ENCODE results near the gene UBE2Q2.
"Not testable (repeated sequence)": the region's sequence is repeated elsewhere in the genome, so short reads cannot be mapped to it uniquely, and the experiment has no call there.

UBE2Q2 gene

DNA sequence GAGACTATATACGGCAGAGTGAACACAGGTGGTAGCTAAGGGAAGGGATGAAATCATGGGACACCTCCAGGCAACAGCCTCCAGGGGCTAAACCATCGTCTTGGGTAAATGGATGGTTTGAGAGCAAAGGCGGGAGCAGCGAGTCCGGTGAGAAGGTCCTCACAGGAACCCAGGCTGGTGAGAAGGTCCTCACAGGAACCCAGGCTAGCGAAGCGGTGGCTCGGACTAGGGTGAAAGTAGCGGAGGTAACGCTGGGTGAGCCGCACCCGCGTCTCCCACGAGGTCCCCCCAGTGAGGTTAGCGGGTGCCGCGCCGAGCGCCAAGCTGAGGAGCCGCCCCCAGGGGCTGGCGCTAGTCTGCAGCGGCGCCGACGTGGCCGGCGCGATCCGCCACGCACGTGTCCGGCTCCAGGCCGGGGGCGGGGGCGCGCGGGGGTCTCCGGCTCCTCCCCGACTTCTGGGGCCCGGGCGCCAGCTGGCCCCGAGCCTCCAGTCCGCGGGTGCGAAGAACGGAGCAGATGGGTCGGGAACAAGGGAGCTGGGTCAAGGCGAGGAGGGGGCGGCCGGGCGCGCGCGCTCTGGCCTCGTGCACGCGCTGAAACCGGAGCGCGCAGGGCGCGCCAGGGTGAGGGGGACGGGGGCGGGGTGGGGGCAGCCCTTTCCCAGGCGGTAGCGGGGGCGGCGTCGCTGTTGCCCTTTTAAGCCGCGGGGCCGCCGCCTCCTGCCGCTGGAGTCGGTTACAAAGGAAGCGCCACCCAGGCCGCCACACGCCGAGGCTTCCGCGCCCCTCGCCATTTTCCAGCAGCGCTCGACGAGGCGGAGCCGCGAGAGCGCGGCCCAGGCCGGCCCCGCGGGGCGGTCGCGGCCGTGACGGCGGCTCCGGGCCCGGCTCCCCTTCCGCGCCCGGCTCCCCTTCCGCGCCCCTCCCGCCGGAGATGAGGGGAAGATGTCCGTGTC lies at the start of gene UBE2Q2:
UBE2Q2 (plus strand) TSS at position 726 of the 956 bp plus-strand sequence; CDS start at position 946, 220 bp downstream.
- H3K4me3 ChIP-seq (ENCODE audit: low read depth, low read length), result peak within 1 kb of the TSS; percentile 84

- H3K4me3 ChIP-seq (ENCODE audit: low read depth, low read length), result no peak overlapping the region
These were observed 46.9 kb upstream of the UBE2Q2 start for GRCh38 chr15:75796321-75796720.

DNA sequence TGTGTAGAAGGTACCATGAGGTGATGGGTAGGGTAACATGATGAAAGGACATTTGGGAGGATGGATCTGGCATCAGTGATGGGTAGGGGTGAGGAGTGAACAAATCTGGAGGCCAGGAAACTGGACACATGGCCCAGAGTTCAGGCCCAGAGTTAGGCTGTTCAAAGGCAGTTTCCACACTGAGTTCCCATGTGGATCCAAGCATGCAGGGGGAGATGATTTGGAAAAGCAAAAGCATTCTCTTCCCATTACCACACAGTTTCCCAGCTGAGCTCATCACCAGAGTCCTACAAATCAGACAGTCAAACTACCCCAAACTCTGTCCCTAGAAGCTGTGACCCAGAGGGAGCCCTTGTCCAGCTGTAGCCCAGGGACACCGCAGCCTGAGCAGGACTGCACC lies 46.1 kb upstream of the UBE2Q2 start:
- H3K4me3 ChIP-seq (ENCODE audit: low read depth, low read length), result not testable (repeated sequence)

DNA sequence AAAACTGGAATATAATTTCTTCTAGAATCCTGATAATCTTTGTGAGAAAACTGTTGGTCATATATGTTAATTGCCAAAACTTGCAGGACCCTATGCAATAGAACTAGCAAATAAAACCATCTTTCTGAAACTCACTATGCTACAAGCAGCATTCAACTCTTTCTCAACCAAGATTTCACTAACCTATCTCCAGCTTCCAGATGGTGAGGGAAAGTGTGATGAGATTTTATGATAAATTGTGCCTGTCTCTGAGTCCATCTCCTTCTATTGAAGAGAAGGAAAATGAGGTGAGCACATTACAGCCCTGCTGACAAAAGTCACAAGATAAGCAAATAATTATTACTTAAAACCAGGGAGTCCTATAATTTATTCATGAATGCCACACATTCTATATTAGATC lies 44.1 kb upstream of the UBE2Q2 start:
- H3K4me3 ChIP-seq (ENCODE audit: low read depth, low read length), result no peak overlapping the region

GRCh38 chr15:75800409-75800808 lies 42.8 kb upstream of the UBE2Q2 start:
- H3K4me3 ChIP-seq (ENCODE audit: low read depth, low read length), result not testable (repeated sequence)

- H3K4me3 ChIP-seq (ENCODE audit: low read depth, low read length), result no peak overlapping the region
These were observed 41.2 kb upstream of the UBE2Q2 start for GRCh38 chr15:75801859-75802593.

GRCh38 chr15:75807486-75807885 lies 35.8 kb upstream of the UBE2Q2 start:
- not testable (repeated sequence) for H3K4me3 ChIP-seq (ENCODE audit: low read depth, low read length)

DNA sequence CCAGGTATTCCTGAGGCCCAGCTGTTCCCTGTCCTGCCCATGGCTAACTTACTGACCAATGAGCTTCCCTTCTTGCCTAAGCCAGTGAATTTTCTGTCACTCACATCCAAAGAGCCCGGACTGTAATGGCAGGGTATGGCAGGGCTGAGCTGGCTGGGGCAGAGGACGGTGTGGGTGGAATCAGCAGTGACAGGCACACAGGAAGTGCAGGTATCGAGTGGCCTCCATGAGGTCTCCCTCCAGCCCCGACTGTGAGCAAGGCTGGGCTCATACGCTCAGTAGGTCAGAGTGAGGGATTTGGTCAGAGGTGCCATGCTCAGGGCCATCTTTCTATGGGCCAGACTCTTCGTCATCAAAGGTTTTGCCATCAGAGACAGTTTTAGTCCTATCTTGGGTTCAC lies 35.2 kb upstream of the UBE2Q2 start:
- H3K4me3 ChIP-seq (ENCODE audit: low read depth, low read length), result not testable (repeated sequence)

DNA sequence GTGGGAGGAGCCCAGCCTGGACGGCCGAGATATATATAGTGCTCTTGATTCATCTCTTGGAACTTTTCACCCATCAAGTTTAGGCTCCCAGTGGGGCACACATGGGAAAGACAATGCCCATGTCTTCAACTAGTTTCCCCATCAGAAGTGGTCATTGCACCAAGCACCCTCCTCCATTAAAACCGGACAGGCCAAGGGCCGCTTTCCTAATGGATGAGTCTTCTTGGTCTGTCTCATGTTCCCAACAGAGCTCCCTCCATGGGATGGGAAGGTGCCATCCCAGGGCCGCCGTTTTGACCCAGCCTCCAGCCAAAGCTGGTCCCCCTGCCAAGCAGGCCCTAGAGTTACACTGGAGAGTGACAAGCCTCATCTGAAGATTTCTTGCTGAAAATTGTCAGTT lies 34.7 kb upstream of the UBE2Q2 start:
- H3K4me3 ChIP-seq (ENCODE audit: low read depth, low read length), result no peak overlapping the region

GRCh38 chr15:75809986-75810750 lies 33.1 kb upstream of the UBE2Q2 start:
- H3K4me3 ChIP-seq (ENCODE audit: low read depth, low read length), result no peak overlapping the region

GRCh38 chr15:75810874-75811498 lies 32.3 kb upstream of the UBE2Q2 start:
- H3K4me3 ChIP-seq (ENCODE audit: low read depth, low read length), result no peak overlapping the region

DNA sequence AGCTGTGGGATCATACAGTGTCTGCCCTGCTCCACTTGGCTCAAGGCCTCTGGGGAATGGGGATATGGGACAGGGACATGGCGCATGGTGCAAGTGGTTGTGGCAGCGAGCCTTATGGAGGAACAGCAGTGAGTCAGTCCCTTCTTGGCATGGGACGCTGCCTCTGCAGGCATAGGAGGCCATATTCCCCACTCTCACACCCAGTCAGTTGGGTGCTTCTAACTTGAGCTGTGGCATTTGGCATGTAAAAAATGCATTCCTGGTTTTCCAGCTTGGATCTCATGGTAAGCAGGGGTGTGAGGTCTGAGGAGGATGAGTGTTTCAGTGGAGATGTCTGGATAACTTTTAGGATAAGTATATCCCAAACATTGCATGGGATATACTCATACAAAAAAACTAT lies 31.6 kb upstream of the UBE2Q2 start:
- H3K4me3 ChIP-seq (ENCODE audit: low read depth, low read length), result no peak overlapping the region

DNA sequence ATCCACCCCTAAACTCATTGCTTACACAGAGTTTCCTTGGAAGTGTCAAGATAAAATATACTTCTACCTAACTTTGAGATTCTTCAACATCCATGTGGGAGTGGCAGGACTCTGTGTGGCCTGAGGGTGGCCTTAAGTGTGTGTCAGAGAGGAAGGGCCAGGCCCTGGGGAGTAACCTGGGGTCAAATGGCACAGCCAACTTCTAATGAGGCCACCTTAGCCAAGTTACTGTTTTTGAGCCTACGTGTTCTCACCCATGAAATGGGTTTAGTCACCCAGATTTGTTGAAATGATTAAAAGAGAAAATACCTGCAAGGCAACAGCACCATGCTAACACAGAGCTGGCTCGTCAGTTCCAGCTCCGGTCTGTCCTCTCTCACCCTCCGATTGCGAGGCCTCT lies 28.5 kb upstream of the UBE2Q2 start:
- H3K4me3 ChIP-seq (ENCODE audit: low read depth, low read length), result no peak overlapping the region

GRCh38 chr15:75815811-75816719 lies 27.2 kb upstream of the UBE2Q2 start:
- H3K4me3 ChIP-seq (ENCODE audit: low read depth, low read length), result no peak overlapping the region

DNA sequence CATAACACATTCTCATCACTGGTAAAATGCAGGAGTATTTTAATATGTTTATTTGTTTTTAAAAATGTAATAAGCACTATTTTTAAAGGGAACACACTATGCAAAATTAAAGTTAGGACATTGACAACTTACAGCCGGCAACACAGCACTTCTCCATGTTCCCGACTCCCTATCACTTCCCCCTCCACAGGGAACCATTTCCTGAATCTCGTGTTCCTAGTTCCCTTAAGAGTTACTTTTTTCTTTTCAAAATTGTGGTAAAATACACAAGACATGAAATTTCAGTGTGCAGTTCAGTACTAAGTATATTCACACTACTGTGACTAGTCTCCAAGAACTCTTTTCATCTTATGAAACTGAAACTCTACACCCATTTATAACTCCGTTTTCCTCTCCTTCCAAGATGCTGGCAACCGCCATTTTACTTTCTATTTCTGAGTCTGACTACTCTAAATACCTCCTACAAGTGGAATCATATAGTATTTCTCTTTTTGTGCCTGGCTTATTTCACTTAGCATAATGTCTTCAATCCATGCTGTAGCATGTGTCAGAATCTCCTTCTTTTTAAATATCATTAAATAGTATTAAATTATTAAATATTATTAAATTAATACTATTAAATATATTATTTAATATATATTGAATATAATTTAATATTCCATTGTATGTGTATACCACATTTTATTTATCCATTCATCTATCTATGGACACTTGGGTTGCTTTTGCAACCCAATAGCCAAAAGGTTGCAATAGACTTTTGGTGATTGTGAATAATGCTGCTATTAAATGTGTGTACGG lies 25.9 kb upstream of the UBE2Q2 start:
- no peak overlapping the region for H3K4me3 ChIP-seq (ENCODE audit: low read depth, low read length)

DNA sequence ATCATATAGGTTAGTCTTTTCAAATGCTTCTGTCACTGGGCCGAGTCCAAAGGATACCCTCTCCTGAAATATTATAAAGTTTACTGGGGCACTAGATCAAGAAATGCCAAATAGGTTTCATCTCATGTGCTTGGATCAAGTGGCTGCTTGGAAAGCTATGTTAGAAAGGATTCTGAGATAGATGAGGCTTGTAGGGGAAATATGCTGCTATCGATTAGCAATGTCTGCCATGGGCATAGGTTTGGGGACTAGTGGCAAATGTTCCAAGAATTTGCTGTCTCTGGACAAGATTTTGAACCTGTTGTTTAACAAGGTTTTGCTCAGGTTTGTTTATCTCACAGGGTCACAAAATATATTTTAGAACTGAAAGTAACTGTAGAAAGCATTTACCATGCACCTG lies 23.0 kb upstream of the UBE2Q2 start:
- no peak overlapping the region for H3K4me3 ChIP-seq (ENCODE audit: low read depth, low read length)

DNA sequence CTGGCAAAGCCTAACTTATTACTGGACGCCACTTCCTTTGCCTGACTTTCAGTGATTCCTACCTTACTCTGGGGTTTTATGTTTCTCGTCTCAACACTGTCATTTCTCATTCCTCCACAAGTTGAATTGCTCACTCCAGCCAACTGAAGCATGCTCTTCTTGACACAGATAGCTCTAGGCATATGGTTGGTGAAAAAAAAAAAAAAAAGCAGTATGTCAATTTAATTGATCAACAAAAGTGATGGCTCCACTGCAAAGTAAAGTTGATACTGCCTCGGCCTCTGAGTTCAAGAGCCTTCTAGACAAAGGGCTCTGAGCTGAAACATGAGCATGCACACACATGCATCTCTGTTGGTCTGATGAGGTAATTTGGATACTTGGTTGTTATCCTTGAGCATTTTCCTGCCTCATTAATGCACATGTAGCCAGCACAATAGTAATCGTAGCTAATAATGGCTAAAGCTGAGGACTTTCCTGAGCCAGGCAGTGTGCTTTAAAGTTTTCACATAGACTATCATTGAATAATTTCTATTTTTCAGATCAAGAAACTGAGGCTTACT lies 21.4 kb upstream of the UBE2Q2 start:
- no peak overlapping the region for H3K4me3 ChIP-seq (ENCODE audit: low read depth, low read length)

DNA sequence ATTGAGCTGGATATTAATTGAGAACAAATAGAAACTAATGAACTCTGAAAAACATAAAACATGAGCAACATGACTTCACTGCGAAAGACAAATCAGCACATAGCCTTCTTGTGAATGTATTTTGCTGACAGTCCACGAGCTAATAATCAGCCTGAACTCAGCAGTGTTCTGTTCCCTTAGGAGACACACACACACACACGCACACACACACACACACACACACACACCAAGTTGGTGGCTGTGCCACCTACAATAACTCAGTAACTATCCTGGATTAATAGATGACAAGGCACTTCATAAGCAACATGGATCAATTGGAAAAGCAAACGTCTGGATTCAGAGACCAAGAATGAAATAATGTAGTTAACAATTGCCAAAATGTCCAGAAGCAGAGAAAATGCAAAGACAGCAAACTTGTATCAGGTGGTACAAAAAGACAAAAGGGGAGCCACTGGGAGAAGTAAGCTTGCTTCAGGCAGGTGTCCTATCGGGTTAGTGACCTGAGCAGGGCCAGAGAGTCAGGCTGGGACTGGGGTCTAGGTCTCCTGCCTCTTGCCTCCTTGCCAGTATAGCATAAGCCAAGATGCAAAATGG lies 20.5 kb upstream of the UBE2Q2 start:
- H3K4me3 ChIP-seq (ENCODE audit: low read depth, low read length), result no peak overlapping the region
